Endodermal cell (in vitro differentiated cells): ENCODE data around the gene CHD5. TPM values are rescaled to one million over a fixed set of nuclear protein-coding genes. Genes with fewer than 3 reads are reported as not detected.

Experiments
- DNase-seq: peaks from one replicate; pipeline ENCODE4 v3.0.0-alpha.2; 2017
- H3K27ac ChIP-seq: 2 replicates; pipeline ENCODE4 v1.5.1; 2013; ENCODE audit warnings: mild to moderate bottlenecking, low read depth, low read length, moderate library complexity
- H3K27me3 ChIP-seq: 2 replicates; pipeline ENCODE4 v1.6.1; 2013; ENCODE audit warnings: mild to moderate bottlenecking, low read length, moderate library complexity; ENCODE audit not compliant: insufficient read depth, control insufficient read depth, poor library complexity, severe bottlenecking
- H3K36me3 ChIP-seq: 2 replicates; pipeline ENCODE4 v1.7.0; 2013; ENCODE audit warnings: mild to moderate bottlenecking, low read length, moderate library complexity; ENCODE audit not compliant: control insufficient read depth, insufficient read depth
- H3K4me1 ChIP-seq: one replicate; pipeline ENCODE4 v1.7.0; 2013; ENCODE audit warnings: low read length; ENCODE audit not compliant: control insufficient read depth, insufficient read depth
- H3K4me3 ChIP-seq: 2 replicates; pipeline ENCODE4 v1.5.1; 2013; ENCODE audit warnings: mild to moderate bottlenecking, low read length, moderate library complexity
- H3K9ac ChIP-seq: 2 replicates; pipeline ENCODE4 v1.6.1; 2013; ENCODE audit warnings: mild to moderate bottlenecking, low read length, moderate library complexity; ENCODE audit not compliant: poor library complexity, severe bottlenecking; ENCODE audit errors: extremely low read depth
- H3K9me3 ChIP-seq: 2 replicates; pipeline ENCODE4 v1.6.1; 2013; ENCODE audit warnings: mild to moderate bottlenecking, low read length, moderate library complexity; ENCODE audit not compliant: control insufficient read depth
- H3K27ac Mint-ChIP-seq: 2 replicates; pipeline ENCODE4 v1.8.0; 2020; ENCODE audit warnings: mixed read lengths
- H3K27me3 Mint-ChIP-seq: 2 replicates; pipeline ENCODE4 v1.8.0; 2021; ENCODE audit warnings: mild to moderate bottlenecking, mixed read lengths; ENCODE audit not compliant: insufficient read depth
- H3K36me3 Mint-ChIP-seq: 2 replicates; pipeline ENCODE4 v1.8.0; 2020; ENCODE audit warnings: low read depth, mixed read lengths
- H3K4me1 Mint-ChIP-seq: 2 replicates; pipeline ENCODE4 v1.8.0; 2020; ENCODE audit warnings: mixed read lengths
- H3K4me3 Mint-ChIP-seq: 2 replicates; pipeline ENCODE4 v1.8.0; 2020; ENCODE audit warnings: mild to moderate bottlenecking, moderate library complexity, mixed read lengths
- H3K9me3 Mint-ChIP-seq: 2 replicates; pipeline ENCODE4 v1.8.0; 2020; ENCODE audit warnings: mild to moderate bottlenecking, mixed read lengths
- CTCF ChIP-seq: fragments of 200-600 bp; sonication (generic); conservative IDR thresholded peaks from 2 replicates; pipeline ENCODE4 v1.5.0; 2021; ENCODE audit warnings: antibody characterized with exemption, mild to moderate bottlenecking
- WGBS, 2 experiments: methylation state at CpG; one replicate each; pipeline versions ENCODE4 v1.1.5 to v1.1.7; 2013; ENCODE audit warnings: missing lambda C conversion rate in 2 of 2, mixed read lengths in 1 of 2; ENCODE audit not compliant: insufficient coverage in 1 of 2, insufficient read length in 1 of 2; 5-methylcytosine and 5-hydroxymethylcytosine counted together
- total RNA-seq, 2 donors: library from RNA; stranded (reverse); fragmentation: NEBNext Ultra II Directional in 1 of 2; extraction: Animal tissue kit (Norgen Biotek cat#: 25700) in 1 of 2; gene quantifications; 2 replicates in 1 of 2; 3 replicates in 1 of 2; pipeline ENCODE4 v1.2.1, GENCODE V29; 2021

The CHD5 gene
- total RNA-seq, 2 donors from 2014 or later = 0.40 to 0.69 TPM

GRCh38 chr1:6117064-6117463 lies 63.1 kb downstream of the CHD5 start:
- no peak for TF ChIP-seq CTCF
- Mint-ChIP-seq H3K27ac (no peak overlapping the region), H3K4me1 (no peaks in the 10 kb centered on the region), H3K4me3 (no peak overlapping the region), H3K27me3 (no peaks in the 10 kb centered on the region), H3K36me3 (no peaks in the 10 kb centered on the region), H3K9me3 (peaks cover 5% of the 10 kb centered on the region)
- H3K27ac ChIP-seq = no peak overlapping the region
- no peak for DNase-seq
- H3K9me3 ChIP-seq = no peaks in the 10 kb centered on the region
- H3K36me3 ChIP-seq = no peaks in the 10 kb centered on the region
- 69 to 100% methylated on average over 1 of the region's 2 CpGs for WGBS, 2 experiments
- no peaks in the 10 kb centered on the region for H3K4me1 ChIP-seq
- H3K27me3 ChIP-seq = no peaks in the 10 kb centered on the region
- H3K4me3 ChIP-seq = no peak overlapping the region
- no peak overlapping the region for H3K9ac ChIP-seq

GRCh38 chr1:6116137-6116536 lies 64.0 kb downstream of the CHD5 start:
- Histone ChIP-seq H3K27ac (no peak overlapping the region), H3K27me3 (no peaks in the 10 kb centered on the region), H3K9ac (no peak overlapping the region), H3K4me1 (no peaks in the 10 kb centered on the region), H3K36me3 (no peaks in the 10 kb centered on the region), H3K9me3 (no peaks in the 10 kb centered on the region), H3K4me3 (no peak overlapping the region)
- no peak for DNase-seq
- H3K27ac Mint-ChIP-seq = no peak overlapping the region
- no peaks in the 10 kb centered on the region for H3K4me1 Mint-ChIP-seq
- no peak for TF ChIP-seq CTCF
- no peak overlapping the region for H3K4me3 Mint-ChIP-seq
- no peaks in the 10 kb centered on the region for H3K27me3 Mint-ChIP-seq
- no peaks in the 10 kb centered on the region for H3K36me3 Mint-ChIP-seq
- 82% methylated on average over 1 of the region's 1 CpG; no CpG with 5 or more reads in 1 of the 2 experiments for WGBS, 2 experiments
- peaks cover 5% of the 10 kb centered on the region for H3K9me3 Mint-ChIP-seq

DNA sequence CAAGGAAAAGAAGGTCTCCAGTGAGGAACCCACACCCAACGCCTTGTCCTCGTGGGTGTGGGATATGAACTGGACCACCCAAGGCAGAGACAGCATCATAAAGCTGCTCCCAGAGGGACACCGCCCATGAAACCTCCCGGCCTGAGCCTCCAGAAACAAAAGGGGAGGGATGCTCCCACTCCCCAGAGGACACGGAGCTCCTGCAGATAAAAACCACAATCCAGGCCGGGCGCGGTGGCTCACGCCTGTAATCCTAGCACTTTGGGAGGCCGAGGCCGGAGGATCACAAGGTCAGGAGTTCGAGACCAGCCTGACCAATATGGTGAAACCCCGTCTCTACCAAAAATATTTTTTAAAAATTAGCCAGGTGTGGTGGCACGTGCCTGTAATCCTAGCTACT lies 66.4 kb downstream of the CHD5 start:
- no peak overlapping the region for H3K27ac ChIP-seq
- 91 to 95% methylated on average over 12 to 14 of the region's 14 CpGs for WGBS, 2 experiments
- Mint-ChIP-seq H3K27me3 (no peaks in the 10 kb centered on the region), H3K9me3 (peaks cover 5% of the 10 kb centered on the region), H3K36me3 (no peaks in the 10 kb centered on the region), H3K4me3 (no peak overlapping the region), H3K4me1 (no peaks in the 10 kb centered on the region), H3K27ac (no peak overlapping the region)
- no peaks in the 10 kb centered on the region for H3K27me3 ChIP-seq
- no peaks in the 10 kb centered on the region for H3K9me3 ChIP-seq
- no peaks in the 10 kb centered on the region for H3K4me1 ChIP-seq
- no peak overlapping the region for H3K9ac ChIP-seq
- no peak for DNase-seq
- no peak overlapping the region for H3K4me3 ChIP-seq
- TF ChIP-seq CTCF = no peak
- H3K36me3 ChIP-seq = no peaks in the 10 kb centered on the region
